Measurements from ENCODE around the gene VPS51.
"Not testable (repeated sequence)": the region's sequence is repeated elsewhere in the genome, so short reads cannot be mapped to it uniquely, and the experiment has no call there.

VPS51 gene

DNA sequence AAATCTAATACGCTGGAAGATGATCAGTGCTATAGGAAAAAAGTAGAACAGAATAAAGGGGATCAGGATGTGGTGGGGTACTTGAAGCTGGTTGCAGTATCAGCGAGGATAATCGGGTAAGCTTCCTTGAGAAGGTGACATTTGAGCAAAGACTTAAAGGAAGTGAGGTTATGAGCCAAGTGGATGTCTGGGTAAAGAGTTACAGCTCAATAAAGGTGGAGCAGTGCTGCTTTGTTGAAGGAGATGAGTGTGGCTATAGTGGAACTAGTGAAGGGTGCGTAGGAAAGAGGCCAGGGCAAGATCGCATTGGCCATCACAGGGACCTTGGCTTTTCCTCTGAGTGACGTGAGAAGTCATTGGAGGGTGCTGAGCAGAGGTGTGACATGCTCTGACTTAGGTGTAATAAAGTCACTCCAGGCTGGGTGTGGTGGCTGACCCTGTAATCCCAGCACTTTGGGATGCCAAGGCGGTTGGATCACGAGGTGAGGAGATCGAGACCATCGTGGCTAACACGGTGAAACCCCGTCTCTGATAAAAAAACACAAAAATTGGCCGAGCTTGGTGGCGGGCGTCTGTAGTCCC is 40.6 kb downstream of the VPS51 start:
- no peak for DNase-seq

DNA sequence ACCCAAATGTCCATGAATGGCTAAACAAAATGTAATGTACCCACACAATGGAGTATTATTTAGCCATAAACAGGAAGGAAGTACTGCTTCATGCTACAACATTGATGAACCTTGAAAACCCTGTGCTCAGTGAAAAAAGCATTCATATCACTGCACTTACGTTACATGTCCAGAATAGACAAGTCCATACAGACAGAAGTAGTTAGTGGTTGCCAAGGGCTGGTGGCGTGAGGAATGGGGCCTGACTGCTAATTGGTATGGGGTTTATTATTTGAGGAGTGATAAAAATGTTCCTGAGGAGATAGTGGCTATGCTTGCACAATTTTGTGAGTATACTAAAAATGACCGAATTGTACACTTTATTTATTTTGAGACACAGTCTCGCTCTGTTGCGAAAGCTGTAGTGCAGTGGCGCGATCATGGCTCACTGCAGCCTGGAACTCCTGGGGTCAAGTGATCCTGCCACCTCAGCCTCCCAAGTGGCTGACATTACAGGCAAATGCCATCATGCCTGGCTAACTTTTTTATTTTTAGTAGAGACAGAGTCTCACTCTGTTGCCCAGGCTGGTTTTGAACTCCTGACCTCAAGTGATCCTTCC is 46.0 kb downstream of the VPS51 start:
- no peak for DNase-seq

DNA sequence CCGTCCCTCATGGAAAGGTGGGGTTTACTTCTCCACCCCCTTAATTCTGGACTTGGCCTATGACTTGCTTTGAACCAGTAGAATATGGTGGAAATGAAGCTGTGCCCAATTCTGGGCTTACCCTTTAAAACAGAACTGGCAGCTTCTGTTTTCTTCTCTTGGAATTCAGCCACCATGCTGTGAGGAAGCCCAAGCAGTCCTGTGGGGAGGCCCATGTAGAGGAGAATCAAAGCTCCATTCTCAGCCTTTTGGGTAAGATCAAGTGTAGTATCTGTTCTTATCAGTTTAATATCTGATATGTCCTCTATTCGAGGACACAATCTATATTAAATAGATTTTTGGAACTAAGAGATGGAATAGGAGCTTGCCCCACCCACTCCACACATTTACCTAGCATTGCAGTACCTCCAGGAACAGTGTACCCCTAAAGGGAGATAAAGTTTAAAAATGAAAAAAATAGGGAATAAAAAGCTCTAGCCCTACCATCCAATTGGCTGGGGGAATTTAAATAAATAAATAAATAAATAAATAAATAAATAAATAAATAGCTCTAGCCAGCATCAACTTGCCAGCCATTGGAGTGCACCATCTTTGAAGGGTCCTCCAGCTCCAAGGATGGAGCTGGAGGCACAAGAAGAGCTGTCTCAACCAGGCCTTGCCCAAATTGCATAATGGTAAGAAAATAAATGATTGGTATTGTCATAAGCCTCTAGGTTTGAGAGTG is 51.5 kb downstream of the VPS51 start:
- no peak for DNase-seq

DNA sequence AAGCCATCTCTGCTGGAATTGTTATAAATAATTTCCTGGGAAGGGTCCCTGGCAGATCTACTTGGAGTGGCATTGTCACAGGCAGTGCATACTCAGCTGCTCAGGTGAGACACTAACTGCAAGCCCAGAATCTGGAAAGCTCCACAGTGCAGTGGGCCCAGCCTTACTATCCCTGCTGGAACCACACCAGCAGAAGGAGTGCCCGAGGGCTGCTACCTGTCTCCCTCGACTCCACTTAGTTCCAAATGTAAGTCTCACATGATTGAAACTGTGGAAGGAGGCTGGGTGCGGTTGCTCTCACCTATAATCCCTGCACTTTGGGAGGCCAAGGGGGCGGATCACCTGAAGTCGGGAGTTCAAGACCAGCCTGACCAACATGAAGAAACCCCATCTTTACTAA is 52.6 kb downstream of the VPS51 start:
- no peak for DNase-seq

DNA sequence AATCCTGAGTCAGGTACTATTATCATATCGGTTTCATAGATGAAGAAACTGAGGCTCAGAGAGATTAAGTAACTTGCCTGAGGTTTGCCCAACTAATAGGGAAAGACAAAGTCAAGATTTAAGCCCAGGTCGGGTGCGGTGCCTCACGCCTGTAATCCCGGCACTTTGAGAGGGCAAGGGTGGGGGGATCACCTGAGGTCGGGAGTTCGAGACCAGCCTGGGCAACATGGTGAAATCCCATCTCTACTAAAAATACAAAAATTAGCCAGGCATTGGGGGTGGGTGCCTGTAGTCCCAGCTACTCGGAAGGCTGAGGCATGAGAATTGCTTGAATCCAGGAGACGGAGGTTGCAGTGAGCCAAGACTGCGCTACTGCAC is 54.1 kb downstream of the VPS51 start:
- not testable (repeated sequence) for DNase-seq

DNA sequence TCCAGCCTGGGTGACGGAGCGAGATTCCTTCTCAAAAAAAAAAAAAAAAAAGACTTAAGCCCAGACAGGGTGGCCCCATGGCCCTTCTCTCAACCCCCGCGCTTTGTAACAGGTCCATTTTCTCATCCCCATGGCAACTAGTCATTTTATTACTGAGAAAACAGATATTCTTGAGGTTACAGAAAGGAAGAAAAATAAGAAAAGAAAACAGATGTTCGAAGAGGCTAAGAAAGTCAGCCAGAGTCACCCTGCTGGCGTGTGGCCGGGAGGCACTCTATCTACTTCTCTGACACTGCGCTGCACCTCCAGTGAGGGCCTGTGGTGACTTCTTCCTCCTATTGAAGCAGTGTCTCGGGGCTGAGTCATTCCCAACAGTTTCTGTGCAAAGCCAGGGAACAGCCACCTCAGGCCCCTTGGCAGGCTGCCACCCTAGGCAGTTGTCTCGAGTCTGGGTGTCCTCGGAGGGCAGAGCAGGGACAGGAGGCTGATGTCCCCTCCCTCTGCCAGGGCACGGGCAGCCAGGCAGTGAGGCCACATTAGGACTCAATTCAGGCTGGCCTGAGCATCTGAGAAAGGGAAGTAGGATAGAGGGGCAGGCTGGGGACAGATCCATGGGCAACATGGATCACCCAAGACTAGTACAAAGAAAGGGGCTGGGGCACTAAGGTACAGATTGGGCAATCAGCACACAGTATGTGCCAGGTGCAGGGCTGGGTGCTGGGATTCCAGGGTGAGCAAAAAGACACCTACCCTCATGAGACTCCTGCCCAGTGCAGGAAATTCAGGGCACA is 54.7 kb downstream of the VPS51 start:
- DNase-seq: peak; percentile 19

DNA sequence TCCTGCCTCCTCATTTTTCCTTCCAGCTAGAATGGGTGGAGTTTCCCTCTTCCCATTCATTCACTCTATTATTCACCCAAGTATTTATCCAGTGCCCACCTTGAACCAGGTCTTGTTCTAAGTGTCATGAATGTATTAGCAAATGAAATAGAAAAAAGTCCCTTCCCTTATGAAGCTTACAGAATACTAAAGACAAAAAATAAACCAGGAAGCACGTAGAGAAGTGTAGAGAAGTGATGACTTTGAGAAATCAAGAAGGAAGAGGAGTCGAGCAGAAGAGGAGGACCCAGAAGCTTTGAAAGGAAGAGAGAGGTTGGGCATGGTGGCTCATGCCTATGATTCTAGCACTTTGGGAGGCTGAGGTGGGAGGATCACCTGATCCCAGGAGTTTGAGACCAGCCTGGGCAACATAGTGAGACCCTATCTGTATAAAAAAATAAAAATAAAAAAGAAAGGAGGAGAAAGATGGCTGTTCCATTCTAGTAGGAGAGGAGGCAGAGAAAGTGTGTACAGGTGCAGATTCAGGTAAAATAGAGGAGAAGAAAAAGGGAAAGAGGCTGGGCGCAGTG is 55.4 kb downstream of the VPS51 start:
- DNase-seq: no peak

DNA sequence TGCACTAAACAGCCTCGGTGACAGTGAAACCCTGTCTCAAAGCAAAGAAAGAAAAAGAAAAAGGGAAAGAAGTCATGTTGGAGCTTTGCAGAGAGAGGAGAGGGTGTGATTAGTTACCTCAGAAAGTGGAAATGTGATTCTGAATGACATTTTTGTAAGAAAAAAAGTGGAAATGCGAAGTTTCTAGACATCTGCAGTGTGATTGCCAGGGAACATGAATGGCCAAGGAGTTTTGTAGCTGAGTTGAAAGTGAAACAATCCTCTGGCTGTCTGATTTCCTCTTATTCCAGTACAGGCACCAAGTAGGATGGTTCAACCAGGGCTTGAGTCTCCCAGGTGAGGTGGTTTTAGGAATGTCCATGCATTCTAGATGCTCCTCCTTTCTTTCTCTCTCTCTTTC is 56.1 kb downstream of the VPS51 start:
- no peak for DNase-seq

DNA sequence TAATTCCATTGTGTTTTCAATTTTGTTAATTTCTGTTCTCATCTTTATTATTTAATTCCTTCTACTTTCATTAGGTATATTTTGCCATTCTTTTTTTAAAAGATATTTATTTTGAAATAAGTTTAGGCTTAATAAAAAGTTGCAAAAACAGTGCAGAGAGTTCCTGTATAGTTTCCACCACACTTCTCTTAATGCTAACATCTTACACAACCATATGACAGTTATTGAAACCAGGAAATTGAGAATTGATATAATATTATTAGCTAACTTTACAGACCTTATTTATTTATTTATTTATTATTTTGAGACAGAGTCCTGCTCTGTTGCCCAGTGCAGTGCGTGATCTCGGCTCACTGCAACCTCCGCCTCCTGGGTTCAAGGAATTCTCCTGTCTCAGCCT is 60.2 kb downstream of the VPS51 start:
- no peak for DNase-seq

DNA sequence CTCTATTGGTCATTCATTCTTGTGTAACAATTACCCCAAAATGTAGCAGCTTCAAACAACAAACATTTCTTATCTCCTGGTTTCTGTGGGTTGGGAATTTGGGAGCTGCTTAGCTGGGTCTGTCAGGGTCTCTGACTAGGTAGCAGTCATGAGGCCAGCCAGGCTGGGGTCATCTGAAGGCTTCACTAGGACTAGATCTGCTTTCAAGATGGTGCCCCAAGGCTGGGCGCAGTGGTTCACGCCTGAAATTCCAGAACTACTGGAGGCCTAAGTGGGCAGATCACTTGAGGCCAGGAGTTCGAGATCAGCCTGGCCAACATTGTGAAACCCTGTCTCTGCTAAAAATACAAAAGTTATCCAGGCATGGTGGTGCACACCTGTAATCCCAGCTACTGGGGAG is 60.9 kb downstream of the VPS51 start:
- DNase-seq: no peak

DNA sequence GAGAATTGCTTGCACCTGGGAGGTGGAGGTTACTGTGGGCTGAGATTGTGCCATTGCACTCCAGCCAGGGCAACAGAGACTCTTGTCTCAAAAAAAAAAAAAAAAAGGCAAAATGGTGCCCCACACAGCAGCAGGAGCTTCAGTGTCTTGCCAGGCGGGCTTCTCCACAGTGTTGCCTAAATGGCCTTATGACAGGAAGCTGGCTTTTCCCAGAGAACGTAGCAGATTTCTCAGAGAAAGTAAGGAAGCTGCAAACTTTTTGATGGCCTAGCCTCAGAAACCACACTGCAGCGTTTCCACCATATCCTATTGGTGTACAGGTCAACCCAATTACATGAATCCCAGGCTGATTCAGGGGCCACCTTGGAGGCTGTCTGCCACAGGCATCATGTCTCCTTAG is 61.3 kb downstream of the VPS51 start:
- no peak for DNase-seq

DNA sequence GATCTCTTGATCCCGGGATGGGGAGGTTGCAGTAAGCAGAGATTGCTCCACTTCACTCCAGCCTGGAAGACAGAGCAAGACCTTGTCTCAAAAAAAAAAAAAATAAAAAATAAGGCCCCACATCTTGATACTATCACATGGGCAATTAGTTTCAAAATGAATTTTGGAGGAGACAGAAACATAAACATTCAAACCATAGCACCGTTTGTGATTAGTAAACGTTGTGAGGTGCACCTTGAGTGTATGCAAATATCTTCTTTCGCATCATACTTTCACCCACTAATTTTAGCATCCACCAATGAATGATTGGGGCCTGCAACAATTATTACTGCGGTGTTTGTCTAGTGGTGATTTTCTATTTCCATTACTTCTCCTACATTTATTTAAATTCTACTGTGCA is 63.0 kb downstream of the VPS51 start:
- DNase-seq: no peak

DNA sequence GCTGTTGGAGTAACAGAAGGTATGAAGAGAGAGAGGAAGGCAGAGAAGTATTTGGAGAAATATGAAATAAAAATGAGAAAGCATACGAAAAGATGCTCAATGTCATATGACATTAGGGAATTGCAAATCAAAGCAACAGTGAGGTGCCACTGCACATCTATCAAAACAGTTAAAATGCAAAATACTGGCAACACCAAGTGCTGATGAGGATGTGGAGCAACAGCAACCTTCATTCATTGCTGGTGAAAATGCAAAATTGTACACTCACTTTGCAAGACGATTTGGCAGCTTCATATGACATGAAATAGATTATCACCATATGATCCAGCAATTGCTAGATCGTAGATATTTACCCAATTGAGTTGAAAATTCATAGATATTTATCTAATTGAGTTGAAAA is 64.6 kb downstream of the VPS51 start:
- DNase-seq: no peak

Measured in NCI-H774 (cell line).